Endothelial cell of umbilical vein (primary cell): ENCODE measurements around the gene EMC9.

Experiments
- CTCF ChIP-seq, 2 donors: IDR thresholded peaks; 1 replicate in 1 of 2; 2 replicates in 1 of 2; pipeline ENCODE4 v1.5.1; 2011; ENCODE audit warnings: low read length in 2 of 2, mild to moderate bottlenecking in 2 of 2, moderate library complexity in 2 of 2, control low read depth in 1 of 2, inconsistent platforms in 1 of 2, low read depth in 1 of 2; ENCODE audit not compliant: insufficient read depth in 1 of 2; ENCODE audit errors: extremely low read depth in 1 of 2
- EZH2 ChIP-seq: IDR thresholded peaks from 2 replicates; pipeline ENCODE4 v1.6.1; 2012; ENCODE audit warnings: borderline replicate concordance, low read depth, mild to moderate bottlenecking, moderate library complexity, low read length, inconsistent platforms; ENCODE audit not compliant: severe bottlenecking
- FOS ChIP-seq: IDR thresholded peaks from 2 replicates; pipeline ENCODE4 v1.6.1; 2011; ENCODE audit warnings: mild to moderate bottlenecking, low read length, moderate library complexity, borderline replicate concordance; ENCODE audit not compliant: insufficient read depth
- JUN ChIP-seq: IDR thresholded peaks from 2 replicates; pipeline ENCODE4 v1.6.1; 2011; ENCODE audit warnings: borderline replicate concordance, low read depth; ENCODE audit not compliant: insufficient read length, insufficient read depth
- MAX ChIP-seq: IDR thresholded peaks from 2 replicates; pipeline ENCODE4 v1.6.1; 2011; ENCODE audit not compliant: insufficient read depth, insufficient read length
- POLR2A ChIP-seq: IDR thresholded peaks from 2 replicates; pipeline ENCODE4 v1.6.1; 2012; ENCODE audit warnings: low read depth, mild to moderate bottlenecking, control low read depth, low read length
- POLR2AphosphoS5 ChIP-seq: IDR thresholded peaks from 2 replicates; pipeline ENCODE4 v1.6.1; 2012; ENCODE audit warnings: low read depth, mild to moderate bottlenecking, control low read depth, low read length, moderate library complexity; ENCODE audit not compliant: insufficient read depth

- TF ChIP-seq POLR2A (no peak), CTCF (IDR thresholded peaks at IDR 0.05; ENCODE audit: extremely low read depth in 1 of 2, insufficient read depth in 1 of 2, low read depth in 1 of 2, low read length in 2 of 2) (no peak), POLR2AphosphoS5 (no peak), EZH2 (no peak), JUN (no peak), MAX (no peak), FOS (no peak)
Measured at GRCh38 chr14:24092110-24092504, 49.3 kb downstream of the EMC9 start.
